Ectodermal cell (in vitro differentiated cells): Measurements from ENCODE around the gene ELK3.

Source experiments
- H3K27ac ChIP-seq: 2 replicates; pipeline ENCODE4 v1.7.0; 2013; ENCODE audit warnings: mild to moderate bottlenecking, low read depth, low read length; ENCODE audit not compliant: insufficient read depth, poor library complexity, severe bottlenecking
- H3K27me3 ChIP-seq: 2 replicates; pipeline ENCODE4 v1.7.0; 2013; ENCODE audit warnings: mild to moderate bottlenecking, low read length; ENCODE audit not compliant: insufficient read depth, control insufficient read depth, poor library complexity, severe bottlenecking
- H3K36me3 ChIP-seq: one replicate; pipeline ENCODE4 v1.7.0; 2013; ENCODE audit warnings: low read length; ENCODE audit not compliant: control insufficient read depth, insufficient read depth
- H3K4me1 ChIP-seq: one replicate; pipeline ENCODE4 v1.7.0; 2013; ENCODE audit warnings: low read length; ENCODE audit not compliant: control insufficient read depth, insufficient read depth
- H3K4me3 ChIP-seq: 2 replicates; pipeline ENCODE4 v1.7.0; 2013; ENCODE audit warnings: low read depth, low read length, control low read depth; ENCODE audit not compliant: insufficient read depth
- H3K9me3 ChIP-seq: 2 replicates; pipeline ENCODE4 v1.7.0; 2013; ENCODE audit warnings: mild to moderate bottlenecking, low read length, moderate library complexity; ENCODE audit not compliant: control insufficient read depth
- WGBS, 2 experiments: methylation state at CpG; one replicate each; pipeline ENCODE4 v1.1.7; 2013; ENCODE audit warnings: missing lambda C conversion rate in 2 of 2; 5-methylcytosine and 5-hydroxymethylcytosine counted together

ELK3 gene

DNA sequence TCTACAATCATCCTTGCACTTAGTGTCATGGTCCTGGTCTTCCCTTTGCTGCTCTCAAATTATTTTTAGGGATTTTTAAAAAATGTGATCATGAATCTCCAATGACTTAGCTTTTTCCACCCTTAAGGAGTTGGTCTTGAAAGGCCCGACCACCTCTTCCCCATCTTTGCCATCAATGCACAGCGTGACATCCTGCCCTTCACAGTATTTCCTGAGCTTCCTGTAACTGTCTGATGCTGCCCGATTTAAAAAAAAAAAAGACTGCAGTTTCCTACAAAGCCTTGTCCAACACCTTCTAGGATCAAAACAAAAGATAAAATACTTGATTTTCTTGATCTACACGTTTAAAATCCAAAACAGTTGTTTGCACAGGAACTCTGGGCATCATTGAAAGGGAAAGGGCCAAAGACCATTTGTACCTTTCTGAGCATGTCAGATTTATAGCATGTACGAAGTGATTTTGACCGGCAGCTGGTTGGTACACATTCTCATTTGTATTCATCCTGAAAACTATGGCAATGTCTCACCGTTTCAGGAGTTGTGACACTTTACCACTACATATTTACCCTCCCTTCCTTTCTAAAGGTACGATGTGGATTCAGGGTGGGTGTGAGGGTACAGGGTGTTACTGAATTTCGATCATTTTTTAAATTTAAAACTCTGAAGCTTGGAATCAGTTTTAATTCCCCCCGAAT, 7.4 kb upstream of the ELK3 start:
- Histone ChIP-seq H3K27ac (no peak overlapping the region), H3K4me1 (no peaks in the 10 kb centered on the region), H3K4me3 (no peak overlapping the region), H3K27me3 (no peaks in the 10 kb centered on the region), H3K36me3 (no peaks in the 10 kb centered on the region), H3K9me3 (no peaks in the 10 kb centered on the region)
- 87 to 88% methylated on average over 6 to 9 of the region's 10 CpGs for WGBS, 2 experiments

DNA sequence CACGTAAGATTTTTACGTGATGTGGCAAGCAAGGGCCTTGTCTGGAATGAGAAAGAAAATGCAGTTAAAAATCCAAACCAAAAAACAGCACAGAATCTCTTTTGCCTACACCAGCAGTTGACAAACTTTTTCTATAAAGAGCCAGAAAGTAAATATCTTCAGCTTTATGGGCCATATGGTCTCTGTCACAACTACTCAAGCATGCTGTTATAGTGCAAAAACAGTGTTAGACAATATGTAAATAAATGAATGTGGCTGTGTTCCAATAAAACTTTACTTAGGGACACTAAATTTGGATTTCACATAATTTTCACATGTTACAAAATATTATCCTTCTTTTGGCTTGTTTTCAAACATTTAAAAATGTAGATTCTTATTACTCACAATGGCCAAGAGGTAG, 6.2 kb upstream of the ELK3 start:
- Histone ChIP-seq H3K27ac (no peak overlapping the region), H3K4me3 (no peak overlapping the region), H3K4me1 (no peaks in the 10 kb centered on the region), H3K36me3 (no peaks in the 10 kb centered on the region), H3K27me3 (peaks cover 6% of the 10 kb centered on the region), H3K9me3 (no peaks in the 10 kb centered on the region)
- 96 to 100% methylated on average over 2 of the region's 2 CpGs for WGBS, 2 experiments

DNA sequence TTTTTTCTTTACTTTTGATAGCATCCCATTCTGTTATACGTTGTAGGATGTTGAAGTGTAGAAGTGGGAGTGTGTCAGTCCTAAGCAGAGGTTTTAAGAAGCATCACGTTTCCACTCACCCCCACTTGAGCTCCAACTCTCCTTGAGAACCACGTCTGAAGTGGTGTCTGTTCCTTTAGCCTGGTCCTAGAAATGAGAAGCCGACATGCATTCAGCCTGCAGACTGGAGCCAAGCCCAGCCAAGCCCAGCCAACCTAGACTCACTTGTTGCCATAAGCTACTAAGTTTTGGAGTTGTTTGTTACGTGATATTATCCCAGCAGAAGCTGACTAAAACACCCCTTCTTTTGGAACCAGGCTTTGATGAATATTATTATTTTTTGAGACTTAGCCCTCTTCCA, 4.4 kb upstream of the ELK3 start:
- H3K36me3 ChIP-seq, result no peaks in the 10 kb centered on the region
- H3K4me1 ChIP-seq, result no peaks in the 10 kb centered on the region
- no peaks in the 10 kb centered on the region for H3K9me3 ChIP-seq
- no peak overlapping the region for H3K4me3 ChIP-seq
- H3K27ac ChIP-seq, result no peak overlapping the region
- 91 to 93% methylated on average over 4 to 5 of the region's 5 CpGs for WGBS, 2 experiments
- H3K27me3 ChIP-seq, result peaks cover 22% of the 10 kb centered on the region

DNA sequence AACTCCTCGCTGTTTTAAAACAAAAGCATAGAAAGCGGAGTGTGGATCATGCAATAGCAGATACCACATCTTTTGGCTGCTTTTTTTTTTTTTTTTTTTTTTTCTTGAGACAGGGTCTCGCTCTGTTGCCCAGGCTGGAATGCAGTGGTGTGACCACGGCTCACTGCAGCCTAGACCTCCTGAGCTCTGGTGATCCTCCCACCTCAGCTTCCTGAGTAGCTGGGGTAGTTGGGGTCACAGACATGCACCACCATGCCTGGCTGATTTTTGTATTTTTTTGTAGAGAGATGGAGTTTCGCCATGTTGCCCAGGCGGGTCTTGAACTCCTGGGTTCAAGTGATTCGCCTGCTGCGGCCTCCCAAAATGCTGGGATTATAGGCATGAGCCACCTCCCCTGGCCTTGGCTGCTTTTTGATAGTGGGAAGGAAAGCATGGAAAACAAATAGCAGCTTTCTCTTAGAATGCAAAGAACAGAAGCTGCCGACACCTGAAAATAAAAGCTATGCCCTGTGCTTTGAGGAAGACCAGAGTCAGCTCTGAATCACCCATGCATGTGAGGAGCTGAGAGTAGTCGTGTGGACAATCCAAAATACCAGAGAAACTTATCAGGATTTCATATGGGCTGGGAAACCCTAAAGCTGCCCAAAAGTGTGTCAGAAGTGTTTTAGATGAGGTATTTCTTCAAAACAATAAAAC, 3.6 kb upstream of the ELK3 start:
- 90 to 92% methylated on average over 10 of the region's 10 CpGs for WGBS, 2 experiments
- H3K9me3 ChIP-seq, result no peaks in the 10 kb centered on the region
- H3K4me1 ChIP-seq, result no peaks in the 10 kb centered on the region
- H3K4me3 ChIP-seq, result no peak overlapping the region
- H3K36me3 ChIP-seq, result no peaks in the 10 kb centered on the region
- H3K27me3 ChIP-seq, result peaks cover 29% of the 10 kb centered on the region
- H3K27ac ChIP-seq, result no peak overlapping the region

DNA sequence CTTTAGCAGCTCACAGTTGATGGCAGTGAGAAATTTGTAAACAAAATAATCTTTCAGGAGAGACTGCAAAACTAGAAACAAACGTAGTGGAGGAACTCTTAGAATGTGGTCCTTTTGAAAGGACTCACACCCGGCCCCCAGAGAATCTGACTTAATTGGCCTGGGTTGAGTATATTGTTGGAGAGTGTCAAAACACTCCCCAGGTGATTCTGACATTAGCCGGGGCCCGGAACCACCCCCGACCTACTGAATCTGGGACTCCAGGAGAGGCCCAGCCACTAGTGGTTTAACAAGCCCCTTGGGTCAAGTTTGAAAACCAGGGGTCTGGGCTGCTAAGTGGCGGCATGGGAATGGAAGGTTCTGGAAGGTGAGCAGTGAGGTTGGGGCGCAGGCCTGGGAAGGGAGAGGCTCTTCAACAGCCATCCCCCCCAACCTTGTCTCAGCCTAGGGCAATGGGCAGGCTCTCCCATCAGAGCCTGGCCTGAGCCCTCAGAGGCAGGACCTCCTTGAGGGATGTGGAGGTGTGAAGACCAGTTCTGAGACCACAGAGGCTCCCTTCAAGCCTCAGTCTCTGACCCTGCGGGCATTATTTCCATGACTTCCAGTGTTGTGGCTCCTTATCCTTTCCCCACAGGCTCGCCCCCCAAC, 1.1 kb upstream of the ELK3 start:
- Histone ChIP-seq H3K27ac (no peak overlapping the region), H3K36me3 (no peaks in the 10 kb centered on the region), H3K4me1 (no peaks in the 10 kb centered on the region), H3K27me3 (peaks cover 36% of the 10 kb centered on the region), H3K4me3 (no peak overlapping the region), H3K9me3 (no peaks in the 10 kb centered on the region)
- 83 to 86% methylated on average over 9 of the region's 9 CpGs for WGBS, 2 experiments

DNA sequence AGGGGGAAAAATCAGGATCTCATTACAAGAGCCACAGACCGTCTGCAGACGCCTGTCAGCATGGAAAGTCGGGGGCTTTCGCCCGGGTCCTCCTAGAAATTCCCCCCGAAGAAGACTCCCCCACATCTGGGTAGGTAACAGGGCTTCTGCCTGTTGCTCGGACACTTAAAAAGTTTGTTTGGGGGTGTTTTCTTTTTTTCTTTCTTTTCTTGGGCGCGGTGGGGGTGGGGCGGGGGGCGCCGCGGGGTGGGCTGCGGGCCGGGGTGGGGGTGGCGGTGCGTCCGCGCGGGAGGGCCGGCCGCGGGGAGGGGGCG, 358 bp downstream of the ELK3 start:
- Histone ChIP-seq H3K36me3 (no peaks in the 10 kb centered on the region), H3K4me3 (peak overlapping the region; percentile 62), H3K4me1 (no peaks in the 10 kb centered on the region), H3K27me3 (peaks cover 36% of the 10 kb centered on the region), H3K9me3 (no peaks in the 10 kb centered on the region), H3K27ac (no peak overlapping the region)
- WGBS, 2 experiments, result 0 to 1% methylated on average over 23 of the region's 24 CpGs

DNA sequence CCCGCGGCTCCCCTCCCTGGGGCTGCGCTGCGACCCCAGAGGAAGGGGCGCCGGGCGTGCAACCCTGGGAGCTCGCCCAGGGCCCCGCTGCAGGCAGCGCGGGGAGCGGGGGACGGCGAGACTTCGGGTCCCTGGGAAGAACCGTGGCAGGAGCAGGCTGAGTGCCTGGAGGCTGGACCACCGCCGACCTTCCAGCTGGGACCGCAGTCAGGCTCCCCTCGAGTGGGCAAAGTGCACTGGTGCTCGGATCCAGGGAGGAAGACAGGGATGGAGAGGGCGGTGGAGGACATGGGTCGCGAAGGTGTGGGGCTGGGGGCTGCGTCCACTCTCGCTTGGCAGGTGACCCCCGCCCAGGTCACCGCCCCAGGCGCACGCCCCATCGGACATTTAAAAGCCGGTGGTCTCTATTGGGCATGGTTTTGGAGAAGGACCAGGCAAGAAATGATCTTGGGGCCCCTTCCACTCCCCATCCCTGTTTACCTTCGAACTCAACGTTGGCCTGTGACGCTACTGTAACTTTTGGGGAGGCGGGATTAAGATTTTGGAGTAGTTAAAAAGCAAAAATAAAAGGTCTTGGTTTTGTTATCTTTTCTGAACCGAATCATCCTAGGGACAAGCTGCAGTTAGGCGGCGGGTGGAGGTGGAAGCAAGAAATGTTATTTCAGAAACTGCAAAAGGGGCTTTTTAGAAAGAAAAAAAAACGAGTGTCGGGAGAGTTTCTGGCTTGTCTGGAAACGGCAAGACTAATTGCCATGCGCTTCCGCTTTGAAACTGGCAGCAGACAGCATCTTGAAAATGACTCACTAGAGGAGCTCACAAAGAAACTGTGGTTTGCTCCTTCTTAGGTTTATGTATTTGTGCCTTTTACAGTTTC, 1.0 kb downstream of the ELK3 start:
- WGBS, 2 experiments, result 0 to 1% methylated on average over 44 of the region's 44 CpGs
- peak overlapping the region; percentile 41 for H3K4me3 ChIP-seq
- peaks cover 36% of the 10 kb centered on the region for H3K27me3 ChIP-seq
- H3K4me1 ChIP-seq, result no peaks in the 10 kb centered on the region
- H3K9me3 ChIP-seq, result no peaks in the 10 kb centered on the region
- H3K36me3 ChIP-seq, result no peaks in the 10 kb centered on the region
- H3K27ac ChIP-seq, result no peak overlapping the region

DNA sequence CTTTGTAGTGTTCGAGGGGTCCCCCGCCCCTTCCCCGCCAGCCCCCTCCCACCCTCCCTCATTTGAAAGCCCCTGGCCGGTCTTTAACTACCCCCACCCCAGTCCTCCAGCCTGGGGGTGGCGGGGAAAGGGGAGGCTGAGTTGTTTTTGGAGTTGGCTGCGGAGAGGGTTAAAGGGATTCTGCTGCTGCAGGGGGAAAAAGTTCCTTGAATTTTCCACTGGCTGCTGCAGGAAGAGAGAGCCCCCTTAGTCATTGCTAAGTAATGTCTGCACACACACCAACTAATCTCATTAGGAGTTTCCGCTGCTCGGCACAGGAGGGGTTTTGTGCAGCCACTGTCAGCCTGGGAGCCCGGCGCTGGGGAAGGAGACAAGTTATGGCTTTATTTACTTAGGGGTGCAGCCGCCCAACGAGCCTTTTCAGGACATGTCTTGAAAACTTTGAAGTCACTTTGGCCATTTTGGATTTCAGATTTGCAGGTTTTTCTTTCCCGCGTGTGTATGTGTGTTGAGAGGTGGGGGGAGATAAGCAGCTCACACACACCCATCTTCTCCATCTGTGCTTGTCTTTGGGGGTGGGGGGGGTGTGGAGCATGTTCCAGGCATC, 1.8 kb downstream of the ELK3 start:
- peaks cover 36% of the 10 kb centered on the region for H3K27me3 ChIP-seq
- H3K36me3 ChIP-seq, result no peaks in the 10 kb centered on the region
- no peak overlapping the region for H3K27ac ChIP-seq
- H3K4me3 ChIP-seq, result peak overlapping the region; percentile 41
- H3K4me1 ChIP-seq, result no peaks in the 10 kb centered on the region
- WGBS, 2 experiments, result 3 to 6% methylated on average over 8 to 10 of the region's 14 CpGs
- no peaks in the 10 kb centered on the region for H3K9me3 ChIP-seq

DNA sequence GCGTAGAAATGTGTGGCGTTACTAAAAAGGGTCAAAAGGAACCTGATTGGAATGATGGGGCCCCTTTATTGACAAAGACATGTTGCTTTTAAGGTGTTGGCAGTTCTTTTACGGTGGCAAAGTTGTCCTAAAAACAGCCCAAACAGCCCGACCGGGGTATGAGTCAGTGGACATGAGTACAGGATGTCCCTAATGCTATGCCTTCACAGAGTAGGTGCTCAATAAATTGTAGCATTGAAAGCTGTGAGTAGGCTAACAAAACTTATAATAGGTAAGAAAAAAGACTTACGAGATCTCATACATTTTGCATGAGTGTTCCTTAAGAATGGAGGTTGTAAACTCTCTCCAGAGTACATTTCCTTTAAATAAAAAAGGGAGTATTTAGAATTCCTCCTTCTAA, 2.6 kb downstream of the ELK3 start:
- H3K9me3 ChIP-seq, result no peaks in the 10 kb centered on the region
- no peak overlapping the region for H3K4me3 ChIP-seq
- 87 to 91% methylated on average over 5 to 6 of the region's 6 CpGs for WGBS, 2 experiments
- peaks cover 36% of the 10 kb centered on the region for H3K27me3 ChIP-seq
- no peaks in the 10 kb centered on the region for H3K4me1 ChIP-seq
- no peaks in the 10 kb centered on the region for H3K36me3 ChIP-seq
- no peak overlapping the region for H3K27ac ChIP-seq
